HG03439 (cell line): ENCODE measurements around the gene NPTXR.

Experiments
- ATAC-seq: cut with Tn5 transposase; IDR thresholded peaks from one replicate; pipeline ENCODE4 v1.9.1; 2021; ENCODE audit warnings: mild to moderate bottlenecking, moderate library complexity; ENCODE audit not compliant: unreplicated experiment

The NPTXR gene

GRCh38 chr22:38853196-38853651 lies 9.4 kb upstream of the NPTXR start:
- ATAC-seq, result no peak

DNA sequence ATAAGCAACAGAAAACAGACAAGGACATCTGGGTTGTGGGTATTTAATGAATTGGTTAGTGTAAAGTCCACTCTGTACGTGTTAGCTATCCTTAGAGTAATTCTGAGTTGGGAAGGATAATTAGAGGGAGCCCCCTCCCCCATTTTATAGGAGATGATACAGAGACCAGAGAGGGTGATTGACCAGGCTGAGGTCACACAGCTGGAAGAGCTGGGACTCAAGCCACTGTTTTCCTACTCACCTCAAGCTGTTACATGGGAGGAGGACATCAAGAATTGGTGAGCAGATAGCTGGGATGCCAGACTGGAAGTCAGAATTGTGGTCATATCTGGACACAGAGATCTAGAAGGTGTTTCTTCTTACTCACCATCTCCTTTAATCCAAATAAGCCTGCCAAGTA lies 8.7 kb upstream of the NPTXR start:
- no peak for ATAC-seq

GRCh38 chr22:38850941-38851849 lies 7.4 kb upstream of the NPTXR start:
- no peak for ATAC-seq

- ATAC-seq, result no peak
Observed at GRCh38 chr22:38850399-38850798, 6.6 kb upstream of the NPTXR start.

DNA sequence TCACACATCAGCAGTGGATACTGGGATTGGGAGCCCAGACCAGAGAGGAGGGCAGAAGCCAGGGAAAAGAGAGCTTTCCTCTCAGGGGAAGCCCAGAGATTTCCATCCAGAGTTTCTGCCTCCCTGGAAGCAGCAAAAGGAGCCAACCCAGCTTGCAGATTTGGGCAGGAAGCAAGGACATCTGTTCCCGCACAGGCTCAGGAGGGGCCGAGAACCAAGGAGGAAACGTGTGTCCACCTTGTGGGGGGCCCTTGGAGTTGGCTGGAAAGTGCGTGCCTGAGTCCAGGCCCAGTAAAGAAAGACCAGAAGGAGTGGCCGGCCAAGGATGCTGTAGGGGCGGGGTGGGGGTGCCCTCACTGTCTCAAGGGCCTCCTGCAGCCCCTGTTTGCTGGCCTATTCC lies 6.0 kb upstream of the NPTXR start:
- no peak for ATAC-seq

GRCh38 chr22:38846412-38846811 lies 2.6 kb upstream of the NPTXR start:
- ATAC-seq, result no peak

- no peak for ATAC-seq
Observed at GRCh38 chr22:38845004-38845740, 1.3 kb upstream of the NPTXR start.

DNA sequence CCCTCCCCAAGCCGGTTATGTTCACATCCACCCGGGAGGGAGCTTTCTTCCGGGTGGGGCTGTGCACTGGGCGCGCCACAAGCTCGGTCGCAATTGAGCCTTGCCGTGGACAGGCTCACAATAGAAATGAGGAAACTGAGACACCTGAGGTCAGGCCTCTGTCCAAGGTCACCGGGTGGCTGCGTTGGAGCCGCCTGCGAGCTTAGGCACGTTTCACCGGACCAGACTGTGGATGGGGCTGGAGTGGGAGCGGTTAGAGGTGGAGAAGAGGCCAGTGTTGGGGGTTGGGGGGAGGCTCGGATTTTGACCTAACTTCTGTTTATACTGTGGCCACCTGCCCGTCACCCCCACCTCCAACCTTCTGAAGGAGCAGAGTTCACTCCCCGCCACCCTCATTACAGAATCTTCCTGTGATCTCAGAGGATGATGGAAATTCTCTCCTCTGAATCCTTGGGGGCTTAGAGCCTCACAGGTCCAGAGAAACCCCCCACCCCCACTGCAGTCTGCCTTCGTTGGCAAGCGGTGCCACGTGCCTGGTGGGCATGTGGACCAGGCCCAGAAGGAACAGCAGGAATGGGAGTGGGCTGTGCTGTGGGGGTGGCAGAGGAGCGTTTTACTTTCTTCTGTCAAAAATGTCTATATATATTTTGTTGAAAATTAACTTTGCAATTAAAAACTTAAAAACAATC lies 631 bp upstream of the NPTXR start:
- ATAC-seq, result no peak

- no peak for ATAC-seq
Observed at GRCh38 chr22:38843201-38843656, 599 bp downstream of the NPTXR start.

DNA sequence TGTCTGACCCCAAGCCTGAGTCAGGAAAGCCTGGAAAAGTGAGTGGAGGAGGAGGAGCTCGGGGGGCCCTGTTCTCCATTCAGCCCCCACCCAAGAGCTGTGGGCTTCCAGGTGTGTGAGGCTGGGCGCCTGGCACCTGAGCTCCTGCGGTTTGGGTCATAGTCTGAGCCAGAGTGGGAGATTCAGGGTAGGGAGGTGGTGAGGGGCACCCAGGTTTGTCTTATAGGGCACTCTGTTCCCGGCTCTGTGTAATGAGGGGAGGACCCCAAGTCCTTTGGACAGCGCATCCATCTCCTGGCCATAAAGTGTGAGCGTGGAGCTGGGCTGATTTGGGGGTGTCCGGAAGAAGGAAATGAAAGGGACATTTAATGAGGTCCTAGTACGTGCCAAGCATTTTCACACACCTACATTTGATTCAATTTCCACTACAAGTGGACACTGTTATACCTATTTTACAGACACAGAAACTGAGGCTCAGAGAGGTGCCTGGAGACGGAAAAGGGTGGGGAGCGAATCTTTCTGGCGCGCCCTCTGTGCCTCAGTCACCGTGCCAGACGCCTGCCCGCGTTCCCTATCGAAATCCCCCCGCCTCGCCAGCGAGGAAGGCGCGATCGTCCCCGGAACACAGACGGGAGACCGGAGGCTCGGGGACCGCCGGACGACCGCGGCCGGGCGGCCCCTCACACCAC lies 1.2 kb downstream of the NPTXR start:
- no peak for ATAC-seq

DNA sequence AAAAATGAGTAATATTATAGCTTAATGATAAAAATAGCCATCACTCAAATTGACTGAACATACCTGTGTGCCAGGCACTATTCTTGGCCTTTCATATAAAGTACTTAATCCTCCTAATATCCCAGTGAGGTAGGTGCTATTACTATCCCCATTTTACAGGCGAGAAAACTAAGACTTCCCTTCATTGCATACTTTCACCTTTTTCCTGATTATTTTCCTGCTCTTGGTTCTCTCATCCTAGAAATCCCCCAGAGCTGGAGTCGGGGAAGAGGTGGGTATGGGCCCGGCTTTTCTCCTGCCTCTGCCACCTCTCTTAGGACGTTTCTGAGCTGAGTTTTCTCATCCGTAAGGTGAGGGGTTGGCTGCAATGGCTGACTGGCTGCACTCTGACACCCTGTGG lies 2.2 kb downstream of the NPTXR start:
- no peak for ATAC-seq

GRCh38 chr22:38841211-38841610 lies 2.6 kb downstream of the NPTXR start:
- ATAC-seq, result no peak

DNA sequence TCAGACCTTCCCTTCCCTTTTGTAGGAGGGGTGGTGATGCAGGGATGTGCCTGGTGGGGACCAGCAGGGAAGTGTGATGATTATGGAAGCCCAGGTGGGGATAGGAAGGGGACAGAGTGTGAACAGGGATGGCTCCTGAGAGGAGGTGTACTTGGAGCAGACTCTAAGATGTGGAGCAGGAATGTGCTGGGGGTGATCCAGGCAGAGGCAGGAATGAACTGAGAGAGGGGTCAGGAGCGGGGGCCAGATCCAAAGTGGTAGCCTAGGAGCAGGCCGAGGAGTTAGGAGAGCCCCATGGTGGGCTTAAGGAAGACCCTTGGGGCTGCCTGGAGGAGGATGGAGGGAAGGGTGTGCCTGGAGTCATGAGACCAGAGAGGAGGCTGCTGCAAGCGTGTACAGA lies 3.7 kb downstream of the NPTXR start:
- no peak for ATAC-seq

GRCh38 chr22:38839686-38840085 lies 4.1 kb downstream of the NPTXR start:
- ATAC-seq, result no peak

GRCh38 chr22:38837414-38837928 lies 6.4 kb downstream of the NPTXR start:
- no peak for ATAC-seq

DNA sequence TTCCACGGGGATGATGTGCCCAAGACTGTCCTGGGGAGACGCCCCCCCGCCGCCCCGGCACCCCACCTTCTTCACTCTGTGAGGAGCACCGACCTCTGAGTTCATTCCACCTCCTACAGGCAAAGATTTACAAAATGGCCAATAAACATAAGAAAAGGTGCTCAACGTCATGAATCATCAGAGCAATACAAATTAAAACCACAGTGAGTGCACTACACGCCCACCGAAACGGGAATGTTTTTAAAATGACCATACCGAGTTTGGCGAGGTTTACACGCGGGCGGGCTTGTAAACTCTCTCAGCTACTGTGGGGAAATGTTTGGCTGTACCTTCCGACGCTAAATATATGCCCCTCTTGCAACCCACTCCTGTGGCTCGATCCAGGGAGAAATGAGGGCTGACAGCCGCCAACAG lies 7.9 kb downstream of the NPTXR start:
- ATAC-seq, result no peak

- no peak for ATAC-seq
Observed at GRCh38 chr22:38834991-38835390, 8.8 kb downstream of the NPTXR start.

DNA sequence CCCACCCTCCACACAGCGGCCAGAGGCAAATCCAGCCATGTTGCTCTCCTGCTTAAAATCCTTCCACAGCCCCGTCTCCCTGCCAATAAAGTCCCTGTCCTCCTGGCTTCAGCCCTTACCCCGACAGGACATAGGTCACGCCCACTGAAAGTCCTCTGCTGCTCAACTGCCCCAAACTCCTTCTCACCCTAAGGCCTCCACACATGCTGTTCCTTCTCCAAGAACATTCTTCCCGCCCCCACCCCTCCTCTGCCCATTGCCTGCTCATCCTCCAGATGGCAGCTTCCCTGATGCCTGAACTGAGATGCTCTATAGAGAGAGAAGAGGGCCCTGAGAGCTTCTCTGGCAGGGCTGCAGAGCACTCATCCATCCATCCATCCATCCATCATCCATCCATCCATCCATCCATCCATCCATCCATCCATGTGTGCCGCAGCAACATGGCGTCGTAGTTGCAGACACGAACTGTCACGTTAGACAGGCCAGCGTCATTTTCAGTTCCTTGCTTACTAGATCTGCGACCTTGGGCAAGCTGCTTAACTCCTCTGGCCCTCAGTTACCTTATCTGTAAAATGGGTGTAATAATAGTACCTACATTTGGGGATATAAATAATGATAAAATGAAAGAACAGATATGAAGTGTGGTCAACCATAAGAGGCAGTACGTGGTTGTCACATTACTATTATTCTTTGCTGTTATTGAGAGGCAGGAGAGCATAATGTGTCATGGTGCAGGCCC lies 9.4 kb downstream of the NPTXR start:
- ATAC-seq, result no peak

DNA sequence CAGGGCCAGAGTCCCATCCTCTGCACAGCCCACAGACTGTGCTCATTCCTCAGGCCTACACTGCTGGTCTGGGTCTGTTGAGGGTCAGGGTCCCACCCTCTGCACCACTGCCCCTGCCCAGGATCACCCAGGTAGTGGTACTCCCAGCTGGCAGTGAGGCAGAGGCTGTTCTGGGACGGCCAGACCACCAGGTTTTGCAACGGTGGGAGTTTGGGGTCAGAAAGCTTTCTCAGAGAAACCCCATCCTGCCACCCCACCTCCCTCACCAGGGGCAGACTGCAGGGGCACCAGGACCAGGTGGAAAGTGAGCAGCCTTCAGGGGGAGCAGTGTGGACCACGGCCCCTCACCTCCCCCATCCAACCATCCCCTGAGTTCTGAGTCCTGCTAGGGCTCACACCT lies 10.8 kb downstream of the NPTXR start:
- no peak for ATAC-seq
